ENCODE results near the gene ADCYAP1R1. TPM values are rescaled to one million over a fixed set of nuclear protein-coding genes. Genes with fewer than 3 reads are reported as not detected.

Gene ADCYAP1R1
- total RNA-seq (2021; fragmentation: NEBNext Ultra II Directional; extraction: Animal tissue kit (Norgen Biotek cat#: 25700)) (13.7 and 14.6 TPM in 2 replicates), polyA plus RNA-seq (2011; rRNA removed) (14.4 and 16.4 TPM in 2 replicates), polyA minus RNA-seq (2011; rRNA and poly(A)+ RNA removed) (56.9 and 70.7 TPM in 2 replicates)
- polyA plus RNA-seq (2011; cell fraction: cytosol; rRNA removed), result 15.8 TPM
- 20.0 TPM for polyA plus RNA-seq (2011; cell fraction: nucleus; rRNA removed)
- polyA plus RNA-seq (2012, experiment 1 of 2), result 11.8 to 14.0 TPM (median 12.5 TPM) in 4 replicates
- polyA plus RNA-seq (2012, experiment 2 of 2), result 6.5 TPM
- polyA plus RNA-seq (2013, experiment 1 of 2), result 6.0 TPM
- polyA plus RNA-seq (2013, experiment 2 of 2), result 6.7 TPM
- 14.1 TPM for polyA minus RNA-seq (2011; cell fraction: cytosol; rRNA and poly(A)+ RNA removed)
- polyA minus RNA-seq (2011; cell fraction: nucleus; rRNA and poly(A)+ RNA removed), result 18.9 TPM
- long read RNA-seq, experiment 1, partial matches to known transcripts, result 2 of 13 reads
- long read RNA-seq, experiment 1, other reads (novel, unspliced or antisense), result 10 of 13 reads
- long read RNA-seq, experiment 2, partial matches to known transcripts, result 0 of 1 reads
- long read RNA-seq, experiment 2, other reads (novel, unspliced or antisense), result 1 of 1 reads

DNA sequence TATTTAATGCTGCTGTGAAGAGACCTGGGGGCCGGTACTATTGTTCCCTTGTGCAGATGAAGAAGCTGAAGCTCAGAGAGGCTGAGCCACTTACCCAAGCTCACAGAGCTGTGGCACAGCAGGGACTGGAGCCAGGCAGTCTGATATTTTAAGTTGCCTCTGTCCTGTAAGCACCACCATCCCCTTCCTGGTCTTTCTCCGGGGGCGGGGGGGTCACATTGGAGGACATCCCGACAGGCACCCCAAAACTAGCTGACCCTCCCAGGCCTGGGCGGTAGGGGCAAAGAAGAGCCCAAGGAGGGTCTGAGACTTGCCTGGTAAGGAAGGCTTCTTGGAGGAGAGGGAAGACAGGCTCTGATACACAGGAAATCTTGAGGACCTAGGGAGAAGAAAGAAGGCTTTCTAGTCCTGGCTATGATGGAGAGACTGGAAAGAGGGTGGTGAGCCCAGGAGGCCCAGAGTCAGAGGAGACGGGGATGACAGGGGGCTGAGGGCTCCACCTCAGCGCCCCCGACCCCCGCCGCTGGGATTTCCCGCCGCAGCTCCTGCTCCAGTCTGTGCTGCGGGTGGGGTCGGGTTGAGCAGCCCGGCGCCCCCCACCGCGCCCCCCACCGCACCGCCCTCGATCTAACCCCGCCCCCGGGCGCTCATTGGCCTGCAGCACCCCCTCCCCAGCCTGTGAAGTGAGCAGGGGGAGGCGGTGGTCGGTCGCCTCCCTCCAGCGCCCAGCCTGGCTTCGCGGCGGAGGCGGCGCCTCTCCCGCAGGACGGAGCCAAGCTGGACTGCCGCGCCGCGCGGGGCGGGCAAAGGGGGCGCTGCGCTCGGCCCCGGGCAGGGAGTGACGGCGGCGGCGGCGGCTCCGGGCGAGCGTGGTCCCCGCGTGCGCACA is at the start of gene ADCYAP1R1:
TSS of gene ADCYAP1R1 (plus strand) at position 711 of the 889 bp plus-strand sequence. CDS start 10,957 bp downstream, outside the sequence.
- peaks cover 2 to 9% of the 10 kb centered on the region in 2 experiments for H4K20me1 ChIP-seq (replicated peaks in 1 of 2; ENCODE audit: control insufficient read depth in 1 of 2, insufficient read depth in 2 of 2, low read length in 2 of 2)
- H3K4me3 ChIP-seq (ENCODE audit: extremely low read depth in 1 of 4, insufficient read depth in 2 of 4, low read depth in 3 of 4, low read length in 4 of 4), result peak within 1 kb of the TSS; percentile 63 to 85 (median 66)
- H2BK120ac ChIP-seq (replicated peaks; ENCODE audit: low read depth, low read length), result no peak within 1 kb of the TSS
- POLR2A ChIA-PET (ENCODE audit: partially characterized antibody), result interaction anchor here (1.3 kb wide), 1 partner anchor 68 kb away, joined by 4 read pairs; no protein-coding TSS in a partner anchor
- H2AFZ ChIP-seq (ENCODE audit: low read length), result 0 out of 2 replicates have a peak within 1 kb of the TSS, but pooled peaks have one; percentile 38
- H3K23ac ChIP-seq (ENCODE audit: insufficient read length), result no peak within 1 kb of the TSS
- H3K4me1 ChIP-seq (replicated peaks in 1 of 4; ENCODE audit: control insufficient read depth in 3 of 4, insufficient read depth in 4 of 4, low read length in 3 of 4), result peaks cover 1 to 17% (median 8%) of the 10 kb centered on the region in 4 experiments
- H3K4ac ChIP-seq (replicated peaks; ENCODE audit: insufficient read length, low read depth, low read length), result no peak within 1 kb of the TSS
- peak within 1 kb of the TSS; percentile 58 for H3K14ac ChIP-seq (ENCODE audit: insufficient read length)
- no peaks in the 10 kb centered on the region for H3K79me1 ChIP-seq (ENCODE audit: low read depth, low read length)
- no peak within 1 kb of the TSS for H4K91ac ChIP-seq (replicated peaks; ENCODE audit: insufficient read length, low read length)
- no peak for FAIRE-seq
- no peak within 1 kb of the TSS for H4K5ac ChIP-seq (ENCODE audit: insufficient read length, low read depth, low read length)
- no peaks in the 10 kb centered on the region for H3K36me3 ChIP-seq (ENCODE audit: control insufficient read depth in 2 of 4, insufficient read depth in 4 of 4, low read length in 3 of 4)
- peak in 1 of 2 experiments; percentile 77 for DNase-seq (ENCODE audit: low read depth in 1 of 2, low spot score in 2 of 2)
- no peak within 1 kb of the TSS for H3K27ac ChIP-seq (ENCODE audit: low read depth, low read length)
- 0 out of 4 replicates have a peak, but pooled peaks cover 0 to 3% of the 10 kb centered on the region in 2 experiments for H3K79me2 ChIP-seq (ENCODE audit: control insufficient read depth in 1 of 2, insufficient read depth in 2 of 2, low read length in 2 of 2)
- H3K9me3 ChIP-seq (ENCODE audit: insufficient read depth in 2 of 2, low read depth in 1 of 2, low read length in 1 of 2), result no peaks in the 10 kb centered on the region
- peak within 1 kb of the TSS in 1 of 4 experiments; percentile 15; a peak in 2 of 7 replicates for H3K9ac ChIP-seq (replicated peaks in 1 of 4; ENCODE audit: extremely low read depth in 1 of 4, low read depth in 3 of 4, low read length in 3 of 4)
- H2BK15ac ChIP-seq (ENCODE audit: low read length), result 0 out of 2 replicates have a peak within 1 kb of the TSS, but pooled peaks have one; percentile 16
- 11% methylated on average over 31 of the region's 56 CpGs; no CpG with 5 or more reads in 1 of the 2 experiments for WGBS, 2 experiments (ENCODE audit: extremely low coverage in 1 of 2, insufficient coverage in 1 of 2, insufficient read length in 1 of 2, insufficient replicate concordance in 2 of 2, low coverage in 1 of 2, low lambda C conversion rate in 2 of 2, missing lambda C conversion rate in 1 of 2)
- H4K8ac ChIP-seq (ENCODE audit: extremely low read depth, insufficient read depth, low read length), result peak within 1 kb of the TSS; percentile 60
- CTCF ChIA-PET (ENCODE audit: partially characterized antibody), result interaction anchor here (0.8 to 52.0 kb wide), 9 partner anchors 7 to 644 kb away, joined by 3 to 880 read pairs (median 4); partner anchors contain the start of gene ADCYAP1R1
- H3K27me3 ChIP-seq (replicated peaks in 1 of 4; ENCODE audit: control insufficient read depth in 3 of 4, extremely low read depth in 1 of 4, insufficient read depth in 3 of 4, low read length in 3 of 4), result peaks cover 3 to 37% (median 25%) of the 10 kb centered on the region in 4 experiments
- peak within 1 kb of the TSS; percentile 86 to 99 for H3K4me2 ChIP-seq (ENCODE audit: insufficient read depth in 1 of 2, low read depth in 2 of 2, low read length in 2 of 2)
- no peak within 1 kb of the TSS for H2BK5ac ChIP-seq (ENCODE audit: low read depth, low read length)
- H2AK5ac ChIP-seq (ENCODE audit: low read depth, low read length), result no peak within 1 kb of the TSS
- peaks cover 14% of the 10 kb centered on the region; the same call in 1 of the 2 replicates for H3K23me2 ChIP-seq (ENCODE audit: low read depth, low read length)
- no peak within 1 kb of the TSS for H2BK20ac ChIP-seq (ENCODE audit: low read length)
- no peak within 1 kb of the TSS; the same call in 1 of the 2 replicates for H2BK12ac ChIP-seq (ENCODE audit: low read depth, low read length)
- H3K56ac ChIP-seq (replicated peaks; ENCODE audit: insufficient read length, low read depth, low read length), result no peak within 1 kb of the TSS
- H3K18ac ChIP-seq (ENCODE audit: extremely low read depth, low read length), result peak within 1 kb of the TSS; percentile 38
- TF ChIP-seq CHD1 (IDR thresholded peaks at IDR 0.05; ENCODE audit: low read depth, low read length) (no peak), KDM1A (IDR thresholded peaks at IDR 0.05; ENCODE audit: borderline replicate concordance, low read length) (peak; percentile 31; the same call in 1 of the 2 replicates), POLR2A (IDR thresholded peaks at IDR 0.05; ENCODE audit: control extremely low read depth in 1 of 2, low read depth in 2 of 2, low read length in 2 of 2) (no peak), TAF1 (IDR thresholded peaks at IDR 0.05; ENCODE audit: low read depth, low read length) (0 out of 2 replicates have a peak, but pooled peaks have one; percentile 13)
- TF ChIP-seq, protein P1, sequence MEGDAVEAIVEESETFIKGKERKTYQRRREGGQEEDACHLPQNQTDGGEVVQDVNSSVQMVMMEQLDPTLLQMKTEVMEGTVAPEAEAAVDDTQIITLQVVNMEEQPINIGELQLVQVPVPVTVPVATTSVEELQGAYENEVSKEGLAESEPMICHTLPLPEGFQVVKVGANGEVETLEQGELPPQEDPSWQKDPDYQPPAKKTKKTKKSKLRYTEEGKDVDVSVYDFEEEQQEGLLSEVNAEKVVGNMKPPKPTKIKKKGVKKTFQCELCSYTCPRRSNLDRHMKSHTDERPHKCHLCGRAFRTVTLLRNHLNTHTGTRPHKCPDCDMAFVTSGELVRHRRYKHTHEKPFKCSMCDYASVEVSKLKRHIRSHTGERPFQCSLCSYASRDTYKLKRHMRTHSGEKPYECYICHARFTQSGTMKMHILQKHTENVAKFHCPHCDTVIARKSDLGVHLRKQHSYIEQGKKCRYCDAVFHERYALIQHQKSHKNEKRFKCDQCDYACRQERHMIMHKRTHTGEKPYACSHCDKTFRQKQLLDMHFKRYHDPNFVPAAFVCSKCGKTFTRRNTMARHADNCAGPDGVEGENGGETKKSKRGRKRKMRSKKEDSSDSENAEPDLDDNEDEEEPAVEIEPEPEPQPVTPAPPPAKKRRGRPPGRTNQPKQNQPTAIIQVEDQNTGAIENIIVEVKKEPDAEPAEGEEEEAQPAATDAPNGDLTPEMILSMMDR (IDR thresholded peaks at IDR 0.05; ENCODE audit: control extremely low read depth in 1 of 3, insufficient read depth in 1 of 3, low read depth in 1 of 3, low read length in 3 of 3), result peak in 2 of 3 experiments; percentile 25 to 26; a peak in 2 of 4 replicates
